NCI-H345 (cell line): ENCODE data around the gene CYTH3.
"Not testable (repeated sequence)": the region's sequence is repeated elsewhere in the genome, so short reads cannot be mapped to it uniquely, and the experiment has no call there.

Experiments used
- DNase-seq: peaks from one replicate; lab custom pipeline; 2025; lab: John Stamatoyannopoulos, UW

CYTH3 gene

GRCh38 chr7:6272481-6273323 lies at the start of gene CYTH3:
TSS of gene CYTH3 (minus strand) at chr7:6272624. CDS start at chr7:6272507, 117 bp downstream.
- DNase-seq = peak; percentile 80

GRCh38 chr7:6320791-6321190 lies 48.4 kb upstream of the CYTH3 start:
- no peak for DNase-seq

- no peak for DNase-seq
Observed at GRCh38 chr7:6317797-6318438, 45.5 kb upstream of the CYTH3 start.

- no peak for DNase-seq
Observed at GRCh38 chr7:6316226-6316625, 43.8 kb upstream of the CYTH3 start.

GRCh38 chr7:6315746-6316145 lies 43.3 kb upstream of the CYTH3 start:
- no peak for DNase-seq

- no peak for DNase-seq
Observed at GRCh38 chr7:6310271-6310993, 38.0 kb upstream of the CYTH3 start.

GRCh38 chr7:6307762-6308161 lies 35.3 kb upstream of the CYTH3 start:
- DNase-seq = no peak

- peak; percentile 11 for DNase-seq
Observed at GRCh38 chr7:6306471-6306870, 34.0 kb upstream of the CYTH3 start.

- no peak for DNase-seq
Observed at GRCh38 chr7:6305330-6305729, 32.9 kb upstream of the CYTH3 start.

- DNase-seq = not testable (repeated sequence)
Observed at GRCh38 chr7:6301446-6301845, 29.0 kb upstream of the CYTH3 start.

- DNase-seq = no peak
Observed at GRCh38 chr7:6299774-6300173, 27.4 kb upstream of the CYTH3 start.

GRCh38 chr7:6294839-6295238 lies 22.4 kb upstream of the CYTH3 start:
- DNase-seq = no peak

- DNase-seq = no peak
Observed at GRCh38 chr7:6293202-6293601, 20.8 kb upstream of the CYTH3 start.

GRCh38 chr7:6291941-6292340 lies 19.5 kb upstream of the CYTH3 start:
- not testable (repeated sequence) for DNase-seq

GRCh38 chr7:6291531-6291930 lies 19.1 kb upstream of the CYTH3 start:
- DNase-seq = no peak

GRCh38 chr7:6290319-6290741 lies 17.9 kb upstream of the CYTH3 start:
- no peak for DNase-seq

GRCh38 chr7:6288270-6288860 lies 15.9 kb upstream of the CYTH3 start:
- DNase-seq = no peak

- no peak for DNase-seq
Observed at GRCh38 chr7:6286486-6286885, 14.1 kb upstream of the CYTH3 start.

GRCh38 chr7:6284461-6285360 lies 12.3 kb upstream of the CYTH3 start:
- no peak for DNase-seq

- DNase-seq = no peak
Observed at GRCh38 chr7:6284055-6284400, 11.6 kb upstream of the CYTH3 start.

- not testable (repeated sequence) for DNase-seq
Observed at GRCh38 chr7:6283391-6284054, 11.1 kb upstream of the CYTH3 start.
